Activated CD8-positive, alpha-beta memory T cell treated with anti-CD3 and anti-CD28 coated beads for 24 hours (primary cell): Measurements from ENCODE around the gene LAMA5.

Source experiments
- DNase-seq: peaks from one replicate; pipeline ENCODE4 v3.0.0-alpha.2; 2020

The LAMA5 gene

DNA sequence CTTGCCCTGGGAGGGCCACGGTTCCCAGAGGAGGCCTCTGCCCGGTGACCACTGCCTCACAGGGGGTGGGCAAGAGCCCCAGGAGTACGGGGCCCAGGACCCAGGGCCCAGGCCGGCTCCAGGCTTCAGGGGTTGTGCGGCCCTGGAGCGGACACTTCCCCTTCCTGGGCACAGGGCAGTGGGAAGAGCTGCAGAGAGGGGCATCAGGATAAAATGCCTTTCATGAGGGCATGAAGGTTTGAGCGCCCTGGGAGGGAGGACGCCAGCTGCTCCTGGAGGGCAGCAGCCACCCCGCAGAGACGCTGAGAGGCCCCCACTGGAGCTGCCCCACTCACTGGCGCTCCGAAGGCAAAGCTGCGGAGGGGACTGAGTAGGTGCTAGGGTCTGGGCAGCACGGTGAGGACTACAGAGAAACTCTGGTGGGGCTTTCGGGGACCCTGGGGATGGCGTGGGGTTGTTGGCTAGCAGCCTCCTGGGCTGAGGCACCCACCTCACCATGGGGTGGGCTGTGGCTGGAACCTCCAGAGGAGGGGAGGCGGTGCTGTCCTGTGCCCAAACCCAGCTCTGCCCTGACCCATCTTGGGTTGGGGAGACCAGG is 10.4 kb downstream of the LAMA5 start:
- no peak for DNase-seq

DNA sequence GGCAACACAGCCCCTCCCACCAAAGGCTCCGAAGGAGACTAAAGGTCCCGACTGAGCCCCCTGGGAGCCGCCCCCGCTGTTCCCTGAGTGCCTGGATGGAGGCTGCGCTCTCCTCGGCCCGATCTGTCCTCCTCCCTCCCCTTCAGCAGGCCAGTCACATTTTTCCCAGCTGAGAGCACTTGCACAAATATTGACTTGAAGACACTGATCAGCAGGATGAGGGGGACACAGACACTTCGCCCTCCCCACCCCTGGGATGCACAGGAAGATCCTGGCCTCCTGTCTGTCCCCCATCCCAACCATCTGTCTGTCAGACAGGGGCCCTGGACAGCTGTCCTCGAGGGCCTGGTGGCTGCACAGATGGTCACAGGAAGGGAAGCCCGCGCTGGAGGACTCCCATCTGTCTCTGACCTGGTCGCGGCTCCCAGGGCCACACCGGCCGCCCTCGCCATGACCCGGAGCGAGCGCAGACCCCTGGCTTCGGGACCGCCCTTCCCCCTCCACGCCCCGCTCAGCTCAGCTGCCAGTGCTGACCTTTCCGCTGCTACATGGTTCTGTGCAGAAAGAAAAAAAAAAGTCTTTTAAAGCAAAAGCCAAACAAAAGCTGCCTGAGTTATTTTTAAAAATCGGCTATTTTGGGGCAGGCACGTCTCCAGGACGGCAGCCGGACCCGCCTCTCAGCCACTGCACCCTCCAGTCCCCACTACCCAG is 11.1 kb downstream of the LAMA5 start:
- no peak for DNase-seq

DNA sequence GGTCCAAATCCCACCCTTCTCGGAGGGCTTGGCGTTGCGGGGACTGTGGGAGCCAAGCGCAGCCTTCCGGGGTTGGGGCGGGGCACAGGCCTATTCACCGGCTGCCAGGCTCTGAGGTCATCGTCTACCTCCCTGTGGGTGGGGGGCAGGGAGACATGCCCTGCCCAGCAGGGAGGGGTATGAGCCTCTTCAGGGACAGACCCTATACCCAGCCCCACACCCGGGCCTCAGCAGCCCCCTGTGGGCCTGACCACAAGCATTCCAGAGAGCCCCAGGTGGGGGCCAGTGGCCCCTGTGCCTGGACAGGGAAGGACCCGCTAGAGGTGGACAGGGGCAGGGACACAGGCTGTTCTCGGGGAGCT is 11.6 kb downstream of the LAMA5 start:
- no peak for DNase-seq

DNA sequence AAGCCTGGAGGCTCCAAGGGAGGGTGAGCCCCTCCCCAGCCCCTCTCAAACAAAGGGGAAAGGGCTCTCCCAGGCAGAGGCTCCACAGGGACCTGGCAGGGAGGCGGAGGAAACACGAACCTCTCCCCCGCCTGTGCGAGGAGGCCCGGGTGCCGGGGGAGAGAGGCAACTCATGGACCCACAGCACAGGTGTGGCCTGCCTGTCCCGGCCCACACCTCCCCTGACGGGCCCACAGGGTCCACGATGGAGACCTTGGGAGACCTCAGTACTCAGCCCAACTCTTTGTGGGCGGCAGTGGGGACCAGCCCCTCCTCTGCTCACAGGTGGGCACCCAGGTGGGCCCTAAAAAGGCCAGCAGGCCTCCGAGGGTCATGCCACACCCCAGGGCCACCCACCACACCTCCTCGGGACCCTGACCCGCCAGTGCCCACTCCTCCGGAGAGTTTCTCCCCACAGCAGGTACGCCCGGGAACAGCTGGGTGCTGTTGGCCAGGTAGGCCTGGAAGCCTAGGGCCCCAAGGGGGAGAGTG is 12.2 kb downstream of the LAMA5 start:
- DNase-seq, result no peak

DNA sequence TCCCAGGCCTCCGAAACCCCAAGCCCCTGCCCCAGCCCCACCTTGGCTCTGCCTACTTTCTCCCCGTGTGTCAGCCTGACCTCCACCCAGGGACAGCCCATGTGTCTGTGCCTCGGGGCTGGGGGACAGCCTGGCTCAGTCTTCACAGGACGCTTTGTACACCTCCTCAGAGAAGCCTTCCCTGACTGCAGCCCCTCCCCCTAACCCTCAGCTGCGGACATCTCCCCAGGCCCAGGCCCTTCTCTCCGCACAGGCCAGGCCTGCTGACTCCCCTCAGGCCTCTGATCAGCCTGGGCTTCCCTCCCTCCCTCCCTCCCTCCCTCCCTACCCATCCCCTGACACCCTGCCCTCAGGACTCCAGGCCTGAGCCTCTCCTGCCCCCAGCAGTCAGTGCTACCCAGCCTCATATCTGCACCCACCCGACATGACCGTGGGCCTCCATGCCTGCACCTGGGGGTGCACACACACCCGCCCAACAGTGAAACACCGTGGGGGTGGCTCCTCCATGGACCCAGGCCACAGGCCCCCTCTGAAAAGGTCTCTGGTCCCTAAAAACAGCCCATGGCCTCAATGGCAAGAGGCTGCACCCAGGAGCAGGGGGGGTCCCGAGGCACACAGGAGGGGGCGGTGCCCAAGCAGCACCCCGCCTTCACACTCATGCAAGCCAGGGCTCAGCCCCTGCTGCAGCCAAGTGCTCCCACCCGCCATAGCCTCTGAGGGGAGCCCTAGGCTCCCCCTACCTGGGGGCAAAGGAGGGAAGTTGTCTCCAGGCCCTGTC is 12.9 kb downstream of the LAMA5 start:
- DNase-seq, result no peak

GRCh38 chr20:62353289-62354030 is 13.7 kb downstream of the LAMA5 start:
- no peak for DNase-seq

GRCh38 chr20:62352402-62353288 is 14.5 kb downstream of the LAMA5 start:
- DNase-seq, result no peak

GRCh38 chr20:62351469-62352401 is 15.4 kb downstream of the LAMA5 start:
- DNase-seq, result no peak

- no peak for DNase-seq
These were observed 16.3 kb downstream of the LAMA5 start for GRCh38 chr20:62350629-62351422.

- DNase-seq, result no peak
These were observed 16.9 kb downstream of the LAMA5 start for GRCh38 chr20:62350098-62350628.

DNA sequence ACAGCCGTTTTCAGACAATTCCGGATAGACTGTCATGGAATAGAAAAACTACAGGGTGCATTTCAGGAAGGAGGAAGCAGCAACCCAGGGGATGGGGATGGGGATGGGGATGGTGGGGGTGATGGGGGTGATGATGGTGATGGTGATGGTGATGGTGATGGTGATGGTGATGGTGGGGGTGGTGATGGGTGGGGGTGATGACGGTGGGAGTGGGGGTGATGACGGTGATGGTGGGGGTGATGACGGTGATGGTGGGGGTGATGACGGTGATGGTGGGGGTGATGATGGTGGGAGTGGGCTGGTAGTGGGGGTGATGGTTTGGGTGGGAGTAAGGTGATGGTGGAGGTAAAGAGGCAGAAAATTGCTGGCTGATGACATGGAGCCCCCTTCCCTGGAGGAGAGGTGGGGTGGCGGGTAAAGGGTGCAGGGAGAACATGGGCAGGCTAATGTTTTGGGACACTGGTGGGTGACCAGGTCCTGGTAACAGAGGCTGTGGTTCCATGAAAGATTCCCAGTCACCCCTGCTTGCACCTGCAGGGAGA is 17.5 kb downstream of the LAMA5 start:
- no peak for DNase-seq

GRCh38 chr20:62348604-62349003 is 18.5 kb downstream of the LAMA5 start:
- DNase-seq, result no peak

DNA sequence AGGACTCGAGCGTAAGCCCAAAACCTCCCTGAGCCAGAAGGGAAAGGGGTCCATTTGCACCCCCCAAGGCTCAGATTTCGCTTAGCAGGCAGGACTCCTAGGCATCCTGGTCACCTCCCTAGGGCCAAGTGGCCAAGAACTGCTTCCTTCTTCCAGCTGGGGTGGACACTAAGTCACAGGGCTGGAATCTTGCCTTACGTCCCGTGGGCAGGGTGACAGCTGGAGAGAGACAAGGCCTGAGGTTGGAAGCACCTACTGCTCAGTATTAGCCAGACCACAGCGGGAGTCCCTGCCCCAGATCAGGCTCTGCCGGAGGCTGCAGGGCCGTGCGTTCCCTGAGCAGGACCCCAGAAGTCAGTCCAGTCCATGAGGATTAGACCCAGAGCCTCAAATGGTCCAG is 19.7 kb downstream of the LAMA5 start:
- no peak for DNase-seq

DNA sequence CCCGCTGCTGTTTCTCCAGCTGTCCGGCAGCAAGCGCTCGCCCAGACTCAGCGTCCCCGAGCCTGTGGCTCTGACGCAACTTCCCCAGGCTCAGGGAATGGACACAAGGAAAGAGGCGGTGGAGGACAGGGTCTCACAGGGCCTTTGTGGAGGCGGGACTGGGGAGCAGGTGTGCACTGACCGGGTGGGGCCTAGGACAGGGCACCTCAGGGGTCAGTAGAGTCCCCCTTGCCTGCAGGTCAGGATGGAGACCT is 20.0 kb downstream of the LAMA5 start:
- no peak for DNase-seq

DNA sequence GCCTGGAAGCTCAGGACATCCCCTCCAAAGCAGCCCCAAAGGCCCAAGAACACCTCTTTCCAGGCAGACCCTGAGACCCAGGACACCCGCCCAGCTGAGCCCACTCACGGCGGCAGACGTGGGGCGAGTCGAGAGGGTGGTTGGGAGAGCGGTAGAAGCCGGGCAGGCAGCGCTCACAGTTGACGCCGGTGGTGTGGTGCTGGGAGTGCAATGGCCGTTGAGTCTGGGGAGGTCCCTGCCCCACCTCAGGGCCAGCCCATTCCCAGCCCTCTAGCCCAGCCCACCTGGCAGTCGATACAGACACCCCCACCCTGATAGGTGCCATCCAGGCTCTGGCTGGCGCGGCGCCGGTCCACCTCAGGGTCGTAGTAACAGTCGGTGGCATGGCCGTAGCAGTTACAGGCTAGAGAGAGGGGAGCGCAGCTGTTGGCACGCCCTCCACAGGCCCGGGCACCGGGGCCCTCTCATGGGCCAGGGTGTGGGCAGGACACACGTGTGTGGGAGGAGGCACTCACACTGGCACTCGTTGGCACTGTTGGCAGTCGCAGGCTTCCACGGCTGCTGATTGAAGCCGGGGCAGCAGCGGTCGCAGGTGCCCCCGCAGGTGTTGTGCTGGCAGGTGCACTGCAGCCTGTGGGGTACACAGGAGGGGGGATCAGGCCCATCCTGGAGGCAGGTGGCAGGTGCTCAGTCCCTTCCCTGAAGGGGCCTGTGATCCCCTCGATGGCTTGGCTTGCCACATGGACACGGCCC is 20.5 kb downstream of the LAMA5 start:
- no peak for DNase-seq

GRCh38 chr20:62345681-62346370 is 21.3 kb downstream of the LAMA5 start:
- DNase-seq, result no peak

GRCh38 chr20:62344782-62345181 is 22.3 kb downstream of the LAMA5 start:
- DNase-seq, result no peak

- no peak for DNase-seq
These were observed 23.0 kb downstream of the LAMA5 start for GRCh38 chr20:62344092-62344491.
